ENCODE results near the gene UBB.
A peak's percentile ranks its signal among the peaks of the same experiment; 100 is the strongest.

The UBB gene

DNA sequence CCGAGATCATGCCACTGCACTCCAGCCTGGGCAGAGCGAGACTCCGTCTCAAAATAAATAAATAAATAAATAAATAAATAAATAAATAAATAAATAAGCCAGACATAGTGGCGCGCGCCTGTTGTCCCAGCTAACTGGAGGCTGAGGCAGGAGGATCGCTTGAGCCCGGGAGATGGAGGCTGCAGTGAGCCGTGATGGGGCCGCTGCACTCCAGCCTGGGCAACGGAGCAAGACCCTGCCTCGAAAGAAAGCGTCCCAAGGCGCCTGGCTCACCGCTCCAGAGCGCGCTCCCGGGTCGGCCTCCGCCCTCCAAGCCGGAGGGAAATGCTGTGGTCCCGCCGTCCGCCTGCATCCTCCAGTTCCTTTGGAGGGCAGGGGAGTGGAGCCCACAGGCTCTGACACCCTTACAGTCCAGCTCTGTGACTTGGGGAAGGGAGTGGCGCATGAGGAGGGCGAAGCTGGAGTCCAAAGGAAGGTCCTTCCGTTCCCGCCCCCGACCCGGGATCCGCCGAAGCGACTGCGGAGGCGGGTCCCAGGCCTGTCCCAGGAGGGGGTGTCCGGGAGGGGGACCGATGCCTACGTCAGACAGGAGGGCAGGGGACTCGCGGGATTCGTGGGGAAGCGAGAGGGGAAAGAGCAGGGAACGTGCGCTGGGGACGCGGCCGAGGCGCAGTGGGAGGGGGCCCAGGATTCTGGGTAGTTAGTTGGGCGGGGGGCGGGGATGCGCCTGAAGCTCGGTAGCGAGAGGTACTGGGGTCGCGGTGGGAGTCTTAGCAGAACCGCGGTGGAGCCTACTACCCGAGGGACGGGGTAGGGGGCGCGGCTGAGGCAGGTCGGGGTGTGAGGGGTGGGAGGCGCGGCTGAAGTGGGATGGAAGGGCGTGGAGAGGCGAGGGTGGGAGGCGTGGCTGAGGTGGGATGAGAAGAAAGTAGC lies 26.1 kb downstream of the UBB start:
- DNase-seq (ENCODE audit: low read depth), result no peak
- peak overlapping the region; percentile 46 for H3K4me3 ChIP-seq (ENCODE audit: low read length)
- peak; percentile 17 for TF ChIP-seq CTCF (conservative IDR thresholded peaks at IDR 0.05; ENCODE audit: low read depth, low read length)

DNA sequence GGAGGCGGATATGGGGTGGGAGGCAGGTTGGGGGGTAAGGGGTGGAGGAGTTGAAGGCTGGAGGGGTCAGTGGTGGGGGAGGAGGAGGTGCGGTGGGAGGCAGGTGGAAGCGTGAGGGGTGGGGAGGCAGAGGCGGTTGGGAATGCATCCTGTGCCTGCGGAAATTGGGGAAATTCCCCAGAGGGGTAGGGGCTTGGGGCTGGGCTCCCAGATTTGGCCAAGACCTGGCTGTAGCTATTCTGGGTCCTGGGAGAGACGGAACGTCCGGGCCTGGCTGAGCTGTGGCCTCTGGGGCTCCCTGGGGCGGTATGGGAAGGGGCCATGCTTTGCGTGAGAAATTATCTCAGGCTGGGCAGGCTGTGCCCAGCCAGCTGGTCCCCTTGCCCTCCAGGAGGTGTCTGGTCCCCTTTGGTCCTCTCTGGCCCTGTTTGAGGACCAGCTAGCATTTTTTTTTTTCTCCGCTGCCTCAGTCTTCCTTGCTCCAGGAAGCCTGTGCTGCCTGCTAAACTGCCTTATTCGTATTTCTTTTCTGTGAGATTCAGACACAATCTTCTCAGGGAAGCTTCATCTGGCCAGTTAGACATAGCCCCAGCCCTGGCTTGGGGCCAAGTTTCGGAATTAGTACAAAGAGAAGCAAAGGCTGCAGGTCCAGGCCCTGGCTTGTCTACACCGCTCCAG lies 27.2 kb downstream of the UBB start:
- DNase-seq (ENCODE audit: low read depth), result no peak
- peak overlapping the region; percentile 18 for H3K4me3 ChIP-seq (ENCODE audit: low read length)
- TF ChIP-seq CTCF (conservative IDR thresholded peaks at IDR 0.05; ENCODE audit: low read depth, low read length), result no peak

DNA sequence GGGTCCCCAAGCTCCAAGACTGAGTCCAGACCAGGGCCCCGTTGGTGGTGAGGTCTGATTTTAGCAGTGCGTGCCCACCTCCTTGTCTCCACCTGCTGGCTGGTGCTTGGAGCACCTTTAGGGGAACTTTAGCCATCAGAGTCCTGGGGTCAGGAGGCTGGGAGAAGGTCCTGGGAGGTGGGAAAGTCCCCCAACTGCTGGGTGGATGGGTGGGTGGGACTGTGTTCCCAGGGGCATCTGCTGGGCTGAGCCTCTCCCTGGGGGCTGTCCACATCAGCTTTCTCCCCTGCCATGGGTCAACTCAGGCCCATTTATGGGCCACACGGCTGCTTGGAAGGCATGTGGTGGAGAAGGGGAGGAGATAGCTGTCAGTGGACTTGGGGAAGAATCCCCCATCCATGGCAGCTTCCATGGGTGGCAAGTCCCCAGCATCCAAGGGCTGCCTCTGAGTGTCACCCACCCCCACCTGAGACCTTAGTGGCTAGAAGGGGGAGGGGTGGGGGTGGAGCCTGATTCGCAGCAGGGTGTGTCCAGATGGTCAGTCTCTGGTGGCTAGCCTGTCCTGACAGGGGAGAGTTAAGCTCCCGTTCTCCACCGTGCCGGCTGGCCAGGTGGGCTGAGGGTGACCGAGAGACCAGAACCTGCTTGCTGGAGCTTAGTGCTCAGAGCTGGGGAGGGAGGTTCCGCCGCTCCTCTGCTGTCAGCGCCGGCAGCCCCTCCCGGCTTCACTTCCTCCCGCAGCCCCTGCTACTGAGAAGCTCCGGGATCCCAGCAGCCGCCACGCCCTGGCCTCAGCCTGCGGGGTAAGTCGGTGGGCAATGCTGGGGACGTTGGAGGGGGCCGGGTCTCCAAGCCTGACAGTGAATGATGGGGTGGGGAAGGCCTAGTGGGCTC lies 34.4 kb downstream of the UBB start, which contains the start of gene TRPV2:
Gene TRPV2, plus strand, starts transcription at position 541 of the 894 bp plus-strand sequence. CDS start 2,098 bp downstream, outside the sequence.
- DNase-seq (ENCODE audit: low read depth), result no peak
- peak; percentile 48 for TF ChIP-seq CTCF (conservative IDR thresholded peaks at IDR 0.05; ENCODE audit: low read depth, low read length)
- peak within 1 kb of the TSS; percentile 47 for H3K4me3 ChIP-seq (ENCODE audit: low read length)

- no peak overlapping the region for H3K4me3 ChIP-seq (ENCODE audit: low read length)
- TF ChIP-seq CTCF (conservative IDR thresholded peaks at IDR 0.05; ENCODE audit: low read depth, low read length), result no peak
- no peak for DNase-seq (ENCODE audit: low read depth)
These were observed 36.5 kb downstream of the UBB start for GRCh38 chr17:16417399-16417798.

- no peak for DNase-seq (ENCODE audit: low read depth)
- TF ChIP-seq CTCF (conservative IDR thresholded peaks at IDR 0.05; ENCODE audit: low read depth, low read length), result no peak
- no peak overlapping the region for H3K4me3 ChIP-seq (ENCODE audit: low read length)
These were observed 37.2 kb downstream of the UBB start for GRCh38 chr17:16417896-16418684.

DNA sequence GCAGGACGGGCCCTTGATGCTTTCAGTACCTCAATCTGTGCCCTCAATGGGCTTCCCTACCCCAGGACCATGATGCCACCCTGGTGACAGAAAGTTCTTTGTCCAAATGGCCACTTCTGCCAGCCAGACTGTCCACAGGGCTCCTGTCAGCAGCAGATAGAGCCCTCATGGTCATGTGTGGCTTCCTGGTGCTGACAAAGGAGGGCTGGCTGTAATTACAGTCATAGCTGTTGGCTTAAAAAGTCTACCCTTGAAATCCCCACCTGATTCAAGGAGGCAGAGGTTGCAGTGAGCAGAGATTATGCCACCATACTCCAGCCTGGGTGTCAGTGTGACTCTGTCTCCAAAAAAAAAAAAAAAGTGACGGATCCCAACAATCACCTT lies 37.8 kb downstream of the UBB start:
- no peak overlapping the region for H3K4me3 ChIP-seq (ENCODE audit: low read length)
- no peak for DNase-seq (ENCODE audit: low read depth)
- TF ChIP-seq CTCF (conservative IDR thresholded peaks at IDR 0.05; ENCODE audit: low read depth, low read length), result no peak
